HepG2 (cell line): ENCODE results near the gene NDUFS7. TPM values are rescaled to one million over a fixed set of nuclear protein-coding genes. Genes with fewer than 3 reads are reported as not detected.

Experiments
- DBP ChIP-seq: sonication (generic); formaldehyde crosslinking; IDR thresholded peaks from 2 replicates; pipeline ENCODE4 v1.4.0; 2020; ENCODE audit warnings: missing genetic modification reagents; ENCODE audit errors: not compliant biosample characterization
- GMEB2 ChIP-seq: IDR thresholded peaks from 2 replicates; pipeline ENCODE4 v1.6.1; 2016; ENCODE audit warnings: missing biosample characterization, missing genetic modification reagents, low read depth
- JUNB ChIP-seq: sonication (generic); formaldehyde crosslinking; IDR thresholded peaks from 2 replicates; pipeline ENCODE4 v1.8.0; 2022; ENCODE audit warnings: missing genetic modification reagents, mild to moderate bottlenecking, borderline replicate concordance
- KLF9 ChIP-seq: IDR thresholded peaks from 2 replicates; pipeline ENCODE4 v1.6.1; 2016; ENCODE audit warnings: low read depth
- PLRG1 ChIP-seq: fragments of 450-650 bp; conservative IDR thresholded peaks from 2 replicates; pipeline ENCODE4 v1.6.1; 2016
- SP5 ChIP-seq: IDR thresholded peaks from 2 replicates; pipeline ENCODE4 v1.6.1; 2016; ENCODE audit warnings: low read depth, borderline replicate concordance
- THYN1 ChIP-seq: sonication (generic); formaldehyde crosslinking; IDR thresholded peaks from 2 replicates; pipeline ENCODE4 v1.8.1; 2023; ENCODE audit warnings: low read depth, mild to moderate bottlenecking, moderate library complexity, missing genetic modification reagents, borderline replicate concordance
- TRIM24 ChIP-seq: sonication (generic); formaldehyde crosslinking; IDR thresholded peaks from 2 replicates; pipeline ENCODE4 v1.8.0; 2022; ENCODE audit warnings: mild to moderate bottlenecking, missing genetic modification reagents
- U2AF2 ChIP-seq: fragments of 200-400 bp; formaldehyde crosslinking; IDR thresholded peaks from 2 replicates; pipeline ENCODE4 v1.6.1; 2017; ENCODE audit warnings: low read depth, mild to moderate bottlenecking, low read length
- ZFP62 ChIP-seq: sonication (generic); formaldehyde crosslinking; IDR thresholded peaks from 2 replicates; pipeline ENCODE4 v1.4.0; 2020; ENCODE audit warnings: missing genetic modification reagents
- ZNF180 ChIP-seq: sonication (generic); formaldehyde crosslinking; IDR thresholded peaks from 2 replicates; pipeline ENCODE4 v1.4.0; 2020; ENCODE audit warnings: low read depth, missing genetic modification reagents, borderline replicate concordance
- ZNF33A ChIP-seq: sonication (generic); formaldehyde crosslinking; IDR thresholded peaks from 2 replicates; pipeline ENCODE4 v1.5.1; 2020; ENCODE audit warnings: missing genetic modification reagents, mild to moderate bottlenecking, moderate library complexity, borderline replicate concordance
- ZNF589 ChIP-seq: sonication (generic); formaldehyde crosslinking; conservative IDR thresholded peaks from 2 replicates; pipeline ENCODE4 v1.8.0; 2022; ENCODE audit warnings: mild to moderate bottlenecking, moderate library complexity, missing genetic modification reagents
- ZNF687 ChIP-seq: sonication (generic); formaldehyde crosslinking; IDR thresholded peaks from 2 replicates; pipeline ENCODE4 v1.5.1; 2020; ENCODE audit warnings: mild to moderate bottlenecking, missing genetic modification reagents, moderate library complexity
- polyA plus RNA-seq, 8 experiments: library from polyadenylated mRNA; depleted of rRNA in 3 of 8; stranded (reverse) in 7 of 8; unstranded in 1 of 8; fragments of >200 nt; fragmentation: Illumina TruSeq in 4 of 8; extraction: Trizol in 4 of 8; gene quantifications; 2 replicates each; pipeline versions ENCODE4 v1.2.1 to v1.2.3, GENCODE V29; 2011 to 2016; ENCODE audit warnings: low read depth in 4 of 8, missing spikeins in 1 of 8, mixed read lengths in 1 of 8; ENCODE audit not compliant: insufficient read depth in 1 of 8
- total RNA-seq, 5 experiments: library from RNA; depleted of rRNA; stranded (reverse); fragments of >200 nt; fragmentation: Illumina TruSeq; extraction: Trizol; gene quantifications; 2 replicates each; pipeline ENCODE4 v1.2.3, GENCODE V29; 2016; ENCODE audit warnings: low read depth in 1 of 5
- TF ChIP-seq, protein P1 (sequence below): sonication (generic); formaldehyde crosslinking; IDR thresholded peaks from 2 replicates; pipeline ENCODE4 v1.4.0; 2020; ENCODE audit warnings: mild to moderate bottlenecking, missing genetic modification reagents
- TF ChIP-seq, protein P2 (sequence below): sonication (generic); formaldehyde crosslinking; IDR thresholded peaks from 2 replicates; pipeline ENCODE4 v1.5.0; 2020; ENCODE audit warnings: missing genetic modification reagents, mild to moderate bottlenecking, borderline replicate concordance

NDUFS7 gene
- total and polyA plus RNA-seq, 2 of the 13 experiments (the other 11 are each of a cell fraction or from before 2014, with no cell fraction given), result 34.3 to 66.9 TPM

- TF ChIP-seq ZNF687 (CRISPR knock-in tag) (peak; percentile 95), JUNB (CRISPR knock-in tag) (peak; percentile 65), ZNF589 (CRISPR knock-in tag) (0 out of 2 replicates have a peak, but pooled peaks have one; percentile 74), GMEB2 (CRISPR knock-in tag) (peak; percentile 92), ZNF180 (CRISPR knock-in tag) (peak; percentile 93; the same call in 1 of the 2 replicates), ZFP62 (CRISPR knock-in tag) (no peak), U2AF2 (no peak), KLF9 (no peak), DBP (peak; percentile 92), SP5 (CRISPR knock-in tag) (peak; percentile 94), PLRG1 (no peak), THYN1 (CRISPR knock-in tag) (no peak), TRIM24 (CRISPR knock-in tag) (no peak), ZNF33A (CRISPR knock-in tag) (no peak)
- TF ChIP-seq, protein P1, sequence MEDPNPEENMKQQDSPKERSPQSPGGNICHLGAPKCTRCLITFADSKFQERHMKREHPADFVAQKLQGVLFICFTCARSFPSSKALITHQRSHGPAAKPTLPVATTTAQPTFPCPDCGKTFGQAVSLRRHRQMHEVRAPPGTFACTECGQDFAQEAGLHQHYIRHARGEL, result peak; percentile 75; the same call in 1 of the 2 replicates
- TF ChIP-seq, protein P2, sequence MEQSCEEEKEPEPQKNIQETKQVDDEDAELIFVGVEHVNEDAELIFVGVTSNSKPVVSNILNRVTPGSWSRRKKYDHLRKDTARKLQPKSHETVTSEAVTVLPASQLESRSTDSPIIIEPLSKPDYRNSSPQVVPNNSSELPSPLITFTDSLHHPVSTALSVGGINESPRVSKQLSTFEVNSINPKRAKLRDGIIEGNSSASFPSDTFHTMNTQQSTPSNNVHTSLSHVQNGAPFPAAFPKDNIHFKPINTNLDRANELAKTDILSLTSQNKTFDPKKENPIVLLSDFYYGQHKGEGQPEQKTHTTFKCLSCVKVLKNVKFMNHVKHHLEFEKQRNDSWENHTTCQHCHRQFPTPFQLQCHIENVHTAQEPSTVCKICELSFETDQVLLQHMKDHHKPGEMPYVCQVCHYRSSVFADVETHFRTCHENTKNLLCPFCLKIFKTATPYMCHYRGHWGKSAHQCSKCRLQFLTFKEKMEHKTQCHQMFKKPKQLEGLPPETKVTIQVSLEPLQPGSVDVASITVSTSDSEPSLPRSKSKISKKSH (CRISPR knock-in tag), result peak; percentile 79; the same call in 1 of the 2 replicates
Measured at GRCh38 chr19:1438035-1438932, 54.6 kb downstream of the NDUFS7 start, which contains the start of gene RPS15 (continued).
